Loucy (cell line): ENCODE data around the gene SLC35E4.

Experiments
- H2AFZ ChIP-seq: fragments of 200-600 bp; sonication (generic); 2 replicates; pipeline ENCODE4 v1.6.0; 2016; ENCODE audit warnings: antibody characterized with exemption, mild to moderate bottlenecking, low read length, moderate library complexity
- H3F3A ChIP-seq: fragments of 200-600 bp; 2 replicates; pipeline ENCODE4 v1.6.0; 2016; ENCODE audit warnings: antibody characterized with exemption, low read depth, mild to moderate bottlenecking
- H3K27me3 ChIP-seq: fragments of 200-600 bp; sonication (generic); 2 replicates; pipeline ENCODE4 v1.6.1; 2014; ENCODE audit warnings: low read length, mild to moderate bottlenecking; ENCODE audit not compliant: insufficient read depth, poor library complexity, severe bottlenecking
- H3K36me3 ChIP-seq: fragments of 200-600 bp; sonication (generic); 2 replicates; pipeline ENCODE4 v1.6.1; 2016; ENCODE audit warnings: low read length; ENCODE audit not compliant: insufficient read depth
- H3K4me1 ChIP-seq: fragments of 200-600 bp; sonication (generic); 2 replicates; pipeline ENCODE4 v1.5.1; 2014; ENCODE audit warnings: low read length, mild to moderate bottlenecking; ENCODE audit not compliant: insufficient read depth, poor library complexity, severe bottlenecking
- H3K4me2 ChIP-seq: fragments of 200-600 bp; sonication (generic); 2 replicates; pipeline ENCODE4 v1.6.0; 2014; ENCODE audit warnings: antibody characterized with exemption, low read length, low read depth, mild to moderate bottlenecking; ENCODE audit not compliant: poor library complexity, severe bottlenecking
- H3K4me3 ChIP-seq: fragments of 200-600 bp; sonication (generic); 2 replicates; pipeline ENCODE4 v1.5.1; 2014; ENCODE audit warnings: low read length, mild to moderate bottlenecking, mixed read lengths; ENCODE audit not compliant: poor library complexity, severe bottlenecking
- H3K79me2 ChIP-seq: fragments of 200-600 bp; sonication (generic); 2 replicates; pipeline ENCODE4 v1.6.1; 2014; ENCODE audit warnings: low read length; ENCODE audit not compliant: insufficient read depth
- H3K9ac ChIP-seq: fragments of 200-600 bp; sonication (generic); 2 replicates; pipeline ENCODE4 v1.6.0; 2014; ENCODE audit warnings: mild to moderate bottlenecking, low read depth, low read length, moderate library complexity; ENCODE audit not compliant: poor library complexity, severe bottlenecking
- H3K9me2 ChIP-seq: fragments of 200-600 bp; sonication (generic); replicated peaks from 2 replicates; pipeline ENCODE4 v1.6.1; 2016; ENCODE audit warnings: low read depth, low read length, mixed read lengths
- H3K9me3 ChIP-seq: fragments of 200-600 bp; sonication (generic); 2 replicates; pipeline ENCODE4 v1.6.1; 2014; ENCODE audit warnings: mild to moderate bottlenecking, antibody characterized with exemption, low read length, low read depth; ENCODE audit not compliant: insufficient read depth
- H4K20me1 ChIP-seq: fragments of 200-600 bp; sonication (generic); 2 replicates; pipeline ENCODE4 v1.6.0; 2014; ENCODE audit warnings: antibody characterized with exemption, low read length, mild to moderate bottlenecking; ENCODE audit not compliant: insufficient read depth, poor library complexity, severe bottlenecking
- EZH2phosphoT487 ChIP-seq: fragments of 200-600 bp; IDR thresholded peaks from 2 replicates; pipeline ENCODE4 v1.6.1; 2018; ENCODE audit warnings: antibody characterized with exemption, mild to moderate bottlenecking, moderate library complexity, borderline replicate concordance
- TF ChIP-seq, protein P1 (sequence below): fragments of 200-600 bp; sonication (generic); conservative IDR thresholded peaks from 2 replicates; pipeline ENCODE4 v1.5.1; 2014; ENCODE audit warnings: mild to moderate bottlenecking, antibody characterized with exemption, low read length

SLC35E4 gene

DNA sequence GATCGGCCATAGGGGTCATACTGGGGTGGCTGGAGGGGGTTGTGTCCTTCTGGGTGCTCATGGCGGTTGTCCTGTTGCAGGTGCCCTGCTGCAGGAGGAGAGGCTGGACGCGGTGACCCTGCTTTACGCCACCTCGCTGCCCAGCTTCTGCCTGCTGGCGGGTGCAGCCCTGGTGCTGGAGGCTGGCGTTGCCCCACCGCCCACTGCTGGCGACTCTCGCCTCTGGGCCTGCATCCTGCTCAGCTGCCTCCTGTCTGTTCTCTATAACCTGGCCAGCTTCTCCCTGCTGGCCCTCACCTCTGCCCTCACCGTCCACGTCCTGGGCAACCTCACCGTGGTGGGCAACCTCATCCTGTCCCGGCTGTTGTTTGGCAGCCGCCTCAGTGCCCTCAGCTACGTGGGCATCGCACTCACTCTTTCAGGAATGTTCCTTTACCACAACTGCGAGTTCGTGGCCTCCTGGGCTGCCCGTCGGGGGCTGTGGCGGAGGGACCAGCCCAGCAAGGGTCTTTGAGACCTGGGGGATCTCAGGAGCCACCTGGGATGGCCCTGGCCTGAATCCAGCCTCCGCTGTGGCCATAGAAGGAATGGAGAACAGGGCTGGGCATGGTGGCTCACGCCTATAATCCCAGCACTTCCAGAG lies 11.1 kb downstream of the SLC35E4 start:
- Histone ChIP-seq H2AFZ (no peak overlapping the region), H3K36me3 (no peaks in the 10 kb centered on the region), H3F3A (no peaks in the 10 kb centered on the region), H4K20me1 (no peaks in the 10 kb centered on the region), H3K4me3 (no peak overlapping the region), H3K79me2 (no peaks in the 10 kb centered on the region), H3K9me3 (no peaks in the 10 kb centered on the region), H3K4me1 (no peaks in the 10 kb centered on the region), H3K4me2 (no peak overlapping the region), H3K9me2 (no peaks in the 10 kb centered on the region), H3K27me3 (no peaks in the 10 kb centered on the region), H3K9ac (no peak overlapping the region)
- TF ChIP-seq, protein P1, sequence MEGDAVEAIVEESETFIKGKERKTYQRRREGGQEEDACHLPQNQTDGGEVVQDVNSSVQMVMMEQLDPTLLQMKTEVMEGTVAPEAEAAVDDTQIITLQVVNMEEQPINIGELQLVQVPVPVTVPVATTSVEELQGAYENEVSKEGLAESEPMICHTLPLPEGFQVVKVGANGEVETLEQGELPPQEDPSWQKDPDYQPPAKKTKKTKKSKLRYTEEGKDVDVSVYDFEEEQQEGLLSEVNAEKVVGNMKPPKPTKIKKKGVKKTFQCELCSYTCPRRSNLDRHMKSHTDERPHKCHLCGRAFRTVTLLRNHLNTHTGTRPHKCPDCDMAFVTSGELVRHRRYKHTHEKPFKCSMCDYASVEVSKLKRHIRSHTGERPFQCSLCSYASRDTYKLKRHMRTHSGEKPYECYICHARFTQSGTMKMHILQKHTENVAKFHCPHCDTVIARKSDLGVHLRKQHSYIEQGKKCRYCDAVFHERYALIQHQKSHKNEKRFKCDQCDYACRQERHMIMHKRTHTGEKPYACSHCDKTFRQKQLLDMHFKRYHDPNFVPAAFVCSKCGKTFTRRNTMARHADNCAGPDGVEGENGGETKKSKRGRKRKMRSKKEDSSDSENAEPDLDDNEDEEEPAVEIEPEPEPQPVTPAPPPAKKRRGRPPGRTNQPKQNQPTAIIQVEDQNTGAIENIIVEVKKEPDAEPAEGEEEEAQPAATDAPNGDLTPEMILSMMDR, result no peak
- TF ChIP-seq EZH2phosphoT487, result no peak

DNA sequence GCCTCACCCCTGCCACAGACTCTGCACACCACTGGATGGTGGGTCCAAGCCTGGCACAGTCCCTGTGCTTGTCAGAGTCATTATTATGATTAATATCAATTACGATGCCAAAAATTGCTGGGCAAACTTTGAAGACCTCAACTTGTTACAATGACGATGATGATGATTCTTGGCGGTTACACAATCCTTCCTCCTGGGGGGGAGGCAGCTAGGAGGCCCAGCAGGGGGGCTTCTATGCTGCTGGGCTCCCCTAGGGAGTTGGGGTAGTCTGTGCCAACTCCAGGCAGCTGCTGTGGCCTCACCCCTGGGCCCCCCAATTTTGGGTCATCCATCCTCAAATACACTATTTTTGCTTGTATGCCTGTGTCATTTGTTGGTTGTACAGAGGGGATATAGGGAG lies 12.0 kb downstream of the SLC35E4 start:
- Histone ChIP-seq H3K4me3 (no peak overlapping the region), H3K4me1 (no peaks in the 10 kb centered on the region), H2AFZ (no peak overlapping the region), H3K36me3 (no peaks in the 10 kb centered on the region), H3K27me3 (no peaks in the 10 kb centered on the region), H3K9me2 (no peaks in the 10 kb centered on the region), H4K20me1 (no peaks in the 10 kb centered on the region), H3K79me2 (no peaks in the 10 kb centered on the region), H3K9me3 (no peaks in the 10 kb centered on the region), H3K9ac (no peak overlapping the region), H3F3A (no peaks in the 10 kb centered on the region), H3K4me2 (no peak overlapping the region)
- no peak for TF ChIP-seq EZH2phosphoT487
- TF ChIP-seq, protein P1, result no peak

DNA sequence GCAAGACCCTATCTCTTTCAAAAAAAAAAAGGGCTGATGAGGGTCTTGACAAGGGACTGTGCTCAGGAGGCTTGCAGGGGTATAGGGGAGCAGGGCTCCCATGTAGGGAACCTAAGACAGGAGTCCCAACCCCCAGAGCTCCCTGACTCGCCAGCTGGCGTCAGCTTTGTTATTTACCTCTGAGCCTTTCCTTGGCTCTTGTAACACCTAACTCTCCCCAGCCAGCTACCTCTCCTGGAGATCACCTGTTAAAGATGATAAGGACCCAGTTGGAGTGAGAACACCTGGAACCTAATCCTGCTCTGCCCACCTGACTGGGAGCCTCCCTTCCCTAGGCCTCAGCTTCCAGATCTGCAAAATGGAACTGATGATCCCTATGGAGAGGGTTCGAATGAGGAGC lies 13.2 kb downstream of the SLC35E4 start:
- Histone ChIP-seq H3K9me2 (no peaks in the 10 kb centered on the region), H3K4me1 (no peaks in the 10 kb centered on the region), H3K79me2 (no peaks in the 10 kb centered on the region), H3K4me2 (no peak overlapping the region), H3K9ac (no peak overlapping the region), H3K4me3 (no peak overlapping the region), H3K9me3 (no peaks in the 10 kb centered on the region), H3F3A (no peaks in the 10 kb centered on the region), H3K27me3 (no peaks in the 10 kb centered on the region), H4K20me1 (no peaks in the 10 kb centered on the region), H3K36me3 (no peaks in the 10 kb centered on the region), H2AFZ (no peak overlapping the region)
- TF ChIP-seq EZH2phosphoT487, result no peak
- TF ChIP-seq, protein P1, result no peak
